ENCODE data around the gene GTF3C6. TPM values are rescaled to one million over a fixed set of nuclear protein-coding genes. Genes with fewer than 3 reads are reported as not detected.

The GTF3C6 gene
- total and polyA plus RNA-seq, 2 donors from 2014 or later = 78.1 to 128 TPM

- no peak for TF ChIP-seq CTCF (IDR thresholded peaks at IDR 0.05; ENCODE audit: borderline replicate concordance, extremely low read depth, insufficient read depth)
- no peak overlapping the region for H3K27ac ChIP-seq (ENCODE audit: low read depth in 2 of 2, low read length in 2 of 2)
- H3K9me3 ChIP-seq (ENCODE audit: control insufficient read depth in 2 of 3, insufficient read depth in 1 of 3, low read length in 3 of 3) = no peaks in the 10 kb centered on the region
- intact Hi-C loops (cut with DNase I) = no loop called here
- H3K4me1 ChIP-seq (ENCODE audit: control insufficient read depth in 2 of 3, insufficient read depth in 2 of 3, low read depth in 1 of 3, low read length in 3 of 3) = no peaks in the 10 kb centered on the region
- FAIRE-seq = no peak
- DNase-seq = no peak
- no peak overlapping the region for H3K4me3 ChIP-seq (ENCODE audit: low read length in 3 of 3)
- H3K36me3 ChIP-seq (ENCODE audit: control insufficient read depth in 2 of 3, insufficient read depth in 3 of 3, low read length in 3 of 3) = no peaks in the 10 kb centered on the region
- H3K9ac ChIP-seq (ENCODE audit: low read length in 3 of 3) = no peak overlapping the region
- H3K27me3 ChIP-seq (ENCODE audit: control insufficient read depth, insufficient read depth, low read length) = no peaks in the 10 kb centered on the region
Observed at GRCh38 chr6:110933912-110934311, 24.6 kb upstream of the GTF3C6 start.

GRCh38 chr6:110934381-110934898 is 24.1 kb upstream of the GTF3C6 start:
- TF ChIP-seq CTCF (IDR thresholded peaks at IDR 0.05; ENCODE audit: borderline replicate concordance, extremely low read depth, insufficient read depth) = no peak
- H3K4me1 ChIP-seq (ENCODE audit: control insufficient read depth in 2 of 3, insufficient read depth in 2 of 3, low read depth in 1 of 3, low read length in 3 of 3) = no peaks in the 10 kb centered on the region
- H3K4me3 ChIP-seq (ENCODE audit: low read length in 3 of 3) = no peak overlapping the region
- H3K27ac ChIP-seq (ENCODE audit: low read depth in 2 of 2, low read length in 2 of 2) = no peak overlapping the region
- no peak for DNase-seq
- intact Hi-C loops (cut with DNase I) = no loop called here
- H3K27me3 ChIP-seq (ENCODE audit: control insufficient read depth, insufficient read depth, low read length) = no peaks in the 10 kb centered on the region
- no peaks in the 10 kb centered on the region for H3K36me3 ChIP-seq (ENCODE audit: control insufficient read depth in 2 of 3, insufficient read depth in 3 of 3, low read length in 3 of 3)
- no peak overlapping the region for H3K9ac ChIP-seq (ENCODE audit: low read length in 3 of 3)
- no peak for FAIRE-seq
- no peaks in the 10 kb centered on the region for H3K9me3 ChIP-seq (ENCODE audit: control insufficient read depth in 2 of 3, insufficient read depth in 1 of 3, low read length in 3 of 3)

- TF ChIP-seq CTCF (IDR thresholded peaks at IDR 0.05; ENCODE audit: borderline replicate concordance, extremely low read depth, insufficient read depth) = no peak
- H3K4me3 ChIP-seq (ENCODE audit: low read length in 3 of 3) = no peak overlapping the region
- no peaks in the 10 kb centered on the region for H3K4me1 ChIP-seq (ENCODE audit: control insufficient read depth in 2 of 3, insufficient read depth in 2 of 3, low read depth in 1 of 3, low read length in 3 of 3)
- DNase-seq = no peak
- H3K36me3 ChIP-seq (ENCODE audit: control insufficient read depth in 2 of 3, insufficient read depth in 3 of 3, low read length in 3 of 3) = no peaks in the 10 kb centered on the region
- no peak overlapping the region for H3K9ac ChIP-seq (ENCODE audit: low read length in 3 of 3)
- H3K9me3 ChIP-seq (ENCODE audit: control insufficient read depth in 2 of 3, insufficient read depth in 1 of 3, low read length in 3 of 3) = no peaks in the 10 kb centered on the region
- H3K27ac ChIP-seq (ENCODE audit: low read depth in 2 of 2, low read length in 2 of 2) = no peak overlapping the region
- no peak for FAIRE-seq
- intact Hi-C loops (cut with DNase I) = no loop called here
- H3K27me3 ChIP-seq (ENCODE audit: control insufficient read depth, insufficient read depth, low read length) = no peaks in the 10 kb centered on the region
Observed at GRCh38 chr6:110935171-110935570, 23.3 kb upstream of the GTF3C6 start.

- H3K27ac ChIP-seq (ENCODE audit: low read depth in 2 of 2, low read length in 2 of 2) = no peak overlapping the region
- no peaks in the 10 kb centered on the region for H3K36me3 ChIP-seq (ENCODE audit: control insufficient read depth in 2 of 3, insufficient read depth in 3 of 3, low read length in 3 of 3)
- FAIRE-seq = no peak
- no peak overlapping the region for H3K9ac ChIP-seq (ENCODE audit: low read length in 3 of 3)
- no peak for TF ChIP-seq CTCF (IDR thresholded peaks at IDR 0.05; ENCODE audit: borderline replicate concordance, extremely low read depth, insufficient read depth)
- H3K4me1 ChIP-seq (ENCODE audit: control insufficient read depth in 2 of 3, insufficient read depth in 2 of 3, low read depth in 1 of 3, low read length in 3 of 3) = no peaks in the 10 kb centered on the region
- H3K4me3 ChIP-seq (ENCODE audit: low read length in 3 of 3) = no peak overlapping the region
- H3K9me3 ChIP-seq (ENCODE audit: control insufficient read depth in 2 of 3, insufficient read depth in 1 of 3, low read length in 3 of 3) = no peaks in the 10 kb centered on the region
- H3K27me3 ChIP-seq (ENCODE audit: control insufficient read depth, insufficient read depth, low read length) = no peaks in the 10 kb centered on the region
- intact Hi-C loops (cut with DNase I) = no loop called here
- DNase-seq = no peak
Observed at GRCh38 chr6:110938171-110938570, 20.3 kb upstream of the GTF3C6 start.
